AG10803 (cell line): Measurements from ENCODE around the gene LPAR1.

Experiments used
- DNase-seq: peaks from one replicate; pipeline ENCODE4 v3.0.0; 2010; ENCODE audit warnings: low read depth
- H3K4me3 ChIP-seq: 2 replicates; pipeline ENCODE4 v1.5.1; 2011; ENCODE audit warnings: mild to moderate bottlenecking, low read length, control low read depth
- CTCF ChIP-seq: conservative IDR thresholded peaks from 2 replicates; pipeline ENCODE4 v1.5.1; 2011; ENCODE audit warnings: mild to moderate bottlenecking, low read length, control low read depth, inconsistent platforms

Gene LPAR1

GRCh38 chr9:110916403-110916802 is 121.9 kb downstream of the LPAR1 start:
- H3K4me3 ChIP-seq: no peak overlapping the region
- no peak for DNase-seq
- no peak for TF ChIP-seq CTCF

- no peak overlapping the region for H3K4me3 ChIP-seq
- peak; percentile 38 for DNase-seq
Observed at GRCh38 chr9:110912419-110913291, 125.6 kb downstream of the LPAR1 start.

GRCh38 chr9:110911659-110912418 is 126.4 kb downstream of the LPAR1 start:
- peak overlapping the region; percentile 2; the same call in 1 of the 2 replicates for H3K4me3 ChIP-seq
- DNase-seq: peak; percentile 87
- TF ChIP-seq CTCF: no peak

More at GRCh38 chr9:110912419-110913291, 125.6 kb downstream of the LPAR1 start:
- TF ChIP-seq CTCF: no peak

GRCh38 chr9:110908894-110909293 is 129.4 kb downstream of the LPAR1 start:
- no peak for DNase-seq

GRCh38 chr9:110900917-110901316 is 137.4 kb downstream of the LPAR1 start:
- DNase-seq: peak; percentile 31

More at GRCh38 chr9:110908894-110909293, 129.4 kb downstream of the LPAR1 start:
- H3K4me3 ChIP-seq: no peak overlapping the region
- no peak for TF ChIP-seq CTCF

GRCh38 chr9:110900456-110900855 is 137.8 kb downstream of the LPAR1 start:
- DNase-seq: no peak
- H3K4me3 ChIP-seq: no peak overlapping the region
- no peak for TF ChIP-seq CTCF

More at GRCh38 chr9:110900917-110901316, 137.4 kb downstream of the LPAR1 start:
- TF ChIP-seq CTCF: no peak
- no peak overlapping the region for H3K4me3 ChIP-seq
